HUDEP-2 (cell line): ENCODE data around the gene ARHGAP40.

Experiments
- DNase-seq, 76 experiments: peaks; one replicate each; lab custom pipeline; 2025; ENCODE audit not compliant: unreplicated experiment in 76 of 76; lab: John Stamatoyannopoulos, UW

The ARHGAP40 gene

DNA sequence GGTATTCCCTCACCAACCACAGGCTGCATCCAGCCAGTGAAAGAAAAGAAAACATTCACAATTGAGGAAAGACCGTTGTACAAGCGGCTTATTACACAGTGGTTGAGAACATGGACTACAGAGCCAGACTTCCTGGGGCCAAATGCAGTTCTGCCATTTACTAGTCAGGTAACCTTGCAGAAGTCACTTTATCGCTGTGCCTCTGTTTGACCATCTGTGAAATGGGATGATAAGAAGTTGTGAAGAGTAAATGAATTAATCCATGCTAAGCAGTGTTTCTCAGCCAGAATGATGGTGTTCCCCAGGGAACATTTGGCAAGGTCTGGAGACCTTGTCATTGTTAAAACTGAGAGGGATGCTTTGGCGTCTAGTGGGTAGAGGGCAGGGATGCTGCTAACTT is 14.8 kb downstream of the ARHGAP40 start:
- DNase-seq = no peak

DNA sequence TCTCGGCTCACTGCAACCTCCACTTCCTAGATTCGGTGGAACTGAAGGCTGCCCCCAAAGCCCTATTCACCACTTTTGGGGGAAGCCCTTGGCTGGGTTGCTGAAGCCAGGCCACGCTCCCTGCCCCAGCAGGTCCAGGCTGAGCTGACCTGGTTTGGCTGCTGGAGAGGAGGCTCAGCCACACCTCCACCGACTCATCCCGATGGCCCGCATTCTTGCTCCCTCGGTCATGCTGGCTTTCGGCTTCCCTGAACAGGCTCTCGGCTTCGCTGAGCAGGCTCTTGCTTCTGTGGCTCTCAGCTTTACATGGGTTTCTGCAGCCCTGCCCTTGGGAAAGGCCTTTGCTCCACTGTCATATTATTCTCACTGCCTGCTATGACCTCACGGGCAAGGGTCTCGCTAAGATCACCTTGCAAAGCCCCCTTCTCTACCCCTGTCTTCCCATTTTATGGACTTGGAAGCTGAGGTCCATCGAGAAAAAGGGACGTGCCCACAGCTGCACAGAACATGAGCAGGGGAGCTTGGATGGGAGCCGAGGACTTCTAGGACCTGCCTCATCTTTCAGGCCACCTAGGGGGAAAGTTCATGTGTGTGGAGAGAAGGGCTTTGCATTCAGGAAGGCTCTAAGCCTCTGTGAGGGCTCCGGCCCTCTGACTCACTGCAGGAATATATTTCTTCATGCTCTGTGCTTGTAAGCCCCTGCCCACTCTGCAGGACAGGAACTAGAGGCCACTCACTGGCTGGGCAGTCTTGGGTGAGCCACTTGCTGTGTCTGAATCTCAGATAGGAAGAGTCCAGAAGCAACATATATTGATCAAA is 15.6 kb downstream of the ARHGAP40 start:
- DNase-seq = no peak

DNA sequence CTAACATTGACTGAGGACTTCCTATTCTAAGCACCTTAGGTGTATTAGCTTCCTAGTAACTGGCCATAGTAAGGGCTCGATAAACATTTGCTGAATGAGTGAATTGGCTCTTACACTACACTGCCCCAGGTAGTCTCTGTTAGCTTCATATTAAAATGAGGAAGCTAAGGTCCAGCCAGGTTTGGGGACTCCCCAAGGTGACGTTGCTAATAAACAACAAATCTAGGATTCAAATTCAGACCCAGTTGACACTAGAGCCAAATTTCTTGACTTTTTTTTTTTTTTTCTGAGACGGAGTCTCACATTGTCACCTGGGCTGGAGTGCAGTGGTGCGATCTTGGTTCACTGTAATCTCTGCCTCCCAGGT is 16.2 kb downstream of the ARHGAP40 start:
- no peak for DNase-seq

DNA sequence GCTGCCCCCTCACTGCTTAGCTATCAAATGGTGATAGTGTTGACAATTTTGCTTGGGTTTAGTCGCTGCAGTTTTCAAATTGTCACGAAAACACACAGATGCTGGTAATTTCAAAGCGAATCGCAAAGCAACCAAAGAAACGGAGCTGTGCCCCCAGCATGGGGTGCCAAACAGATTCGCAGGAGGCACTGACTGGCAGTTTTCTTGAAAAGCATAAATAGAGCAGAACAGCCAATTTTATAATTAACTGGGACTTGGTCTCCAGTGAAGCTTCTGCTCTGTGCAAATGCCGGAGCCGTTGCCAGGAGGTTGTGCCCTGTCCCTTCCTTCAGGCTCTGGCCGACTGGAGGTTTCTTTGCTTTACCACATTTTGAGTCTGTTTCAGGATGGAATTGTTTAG is 18.8 kb downstream of the ARHGAP40 start:
- no peak for DNase-seq

DNA sequence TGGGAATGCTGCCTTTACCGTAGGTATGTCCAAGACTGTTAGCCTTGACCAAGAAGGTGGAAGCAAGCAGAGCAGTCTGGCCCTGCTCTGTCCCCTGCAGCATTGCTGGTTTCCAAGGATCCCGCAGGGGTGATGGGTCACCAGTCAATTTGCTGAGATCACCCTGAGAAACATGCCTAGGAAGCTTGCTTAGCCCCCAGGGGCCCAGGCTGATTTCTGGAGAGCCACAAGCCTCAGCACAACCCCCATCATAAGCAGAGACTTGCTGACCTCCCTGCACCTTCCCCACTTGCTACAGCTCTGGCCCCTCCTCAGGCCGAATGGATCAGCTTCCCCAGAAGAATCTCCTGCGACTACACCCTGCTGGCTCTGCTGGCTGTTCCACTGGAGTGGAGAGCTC is 21.5 kb downstream of the ARHGAP40 start:
- DNase-seq = no peak

DNA sequence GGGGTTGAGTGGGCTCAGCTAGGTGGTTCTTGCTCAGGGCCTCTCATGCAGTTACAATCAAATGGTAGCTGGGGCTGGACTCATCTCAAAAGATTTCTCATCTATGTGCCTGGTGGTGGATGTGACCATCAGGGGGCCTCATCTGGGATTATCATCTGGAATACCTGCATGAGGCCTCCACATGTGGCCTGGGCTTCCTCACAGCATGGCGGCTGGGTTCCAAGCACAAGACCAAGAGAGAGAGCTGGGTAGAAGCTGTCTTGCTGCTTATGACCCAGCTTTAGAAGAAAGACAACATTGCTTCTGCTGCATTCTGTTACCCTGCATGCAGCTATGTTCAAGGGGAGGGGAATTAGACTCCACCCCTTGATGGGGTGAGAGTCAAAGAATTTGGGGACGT is 22.5 kb downstream of the ARHGAP40 start:
- DNase-seq = no peak

DNA sequence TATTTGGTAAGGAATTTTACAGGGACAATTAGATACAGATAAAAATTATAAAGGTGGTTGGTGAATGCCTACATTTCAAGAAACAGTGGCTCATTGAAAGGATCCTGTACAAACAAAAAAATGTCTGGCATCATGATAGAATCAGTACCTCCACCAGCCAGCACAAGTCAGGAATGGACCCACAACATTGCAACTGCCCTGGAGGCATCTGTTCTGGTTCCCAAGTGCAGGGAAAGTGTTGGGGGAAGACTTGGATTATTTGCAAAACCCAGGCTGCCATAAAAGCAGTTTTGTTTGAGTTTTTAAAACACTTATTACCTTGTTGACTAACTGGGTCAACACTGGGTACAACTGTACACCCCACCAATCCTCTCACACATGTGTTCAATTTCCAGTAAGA is 24.3 kb downstream of the ARHGAP40 start:
- DNase-seq = no peak

DNA sequence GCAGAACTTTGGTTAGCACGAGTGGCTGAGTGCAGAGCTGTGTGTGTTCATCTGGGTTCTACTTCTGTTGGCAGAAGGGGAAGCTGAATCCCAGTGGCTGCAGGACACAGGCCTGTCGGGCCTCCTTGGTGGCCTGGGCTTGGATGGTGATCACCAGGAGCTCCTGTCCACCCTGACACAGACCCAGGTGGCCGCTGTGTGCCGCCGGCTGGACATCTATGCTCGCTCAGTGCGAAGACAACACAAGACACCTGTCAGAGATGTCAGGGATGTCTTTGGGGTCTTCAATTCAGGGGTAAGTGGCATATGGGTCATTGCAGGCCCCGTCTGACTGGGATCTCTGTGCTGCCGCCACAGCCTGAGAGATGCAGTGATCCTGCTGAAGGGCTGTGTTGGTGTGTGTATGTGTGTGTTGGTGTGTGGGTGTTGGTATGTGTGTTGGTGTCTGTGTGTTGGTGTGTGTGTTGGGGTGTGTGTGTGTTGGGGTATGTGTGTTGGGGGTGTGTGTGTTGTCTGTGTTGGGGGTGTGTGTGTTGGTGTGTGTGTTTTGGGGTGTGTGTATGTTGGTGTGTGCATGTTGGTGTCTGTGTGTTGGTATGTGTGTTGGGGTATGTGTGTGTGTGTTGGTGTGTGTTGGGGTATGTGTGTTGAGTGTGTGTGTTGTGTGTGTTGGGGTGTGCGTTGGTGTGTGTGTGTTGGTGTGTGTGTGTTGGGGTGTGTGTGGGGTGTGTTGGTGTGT is 25.5 kb downstream of the ARHGAP40 start:
- no peak for DNase-seq

DNA sequence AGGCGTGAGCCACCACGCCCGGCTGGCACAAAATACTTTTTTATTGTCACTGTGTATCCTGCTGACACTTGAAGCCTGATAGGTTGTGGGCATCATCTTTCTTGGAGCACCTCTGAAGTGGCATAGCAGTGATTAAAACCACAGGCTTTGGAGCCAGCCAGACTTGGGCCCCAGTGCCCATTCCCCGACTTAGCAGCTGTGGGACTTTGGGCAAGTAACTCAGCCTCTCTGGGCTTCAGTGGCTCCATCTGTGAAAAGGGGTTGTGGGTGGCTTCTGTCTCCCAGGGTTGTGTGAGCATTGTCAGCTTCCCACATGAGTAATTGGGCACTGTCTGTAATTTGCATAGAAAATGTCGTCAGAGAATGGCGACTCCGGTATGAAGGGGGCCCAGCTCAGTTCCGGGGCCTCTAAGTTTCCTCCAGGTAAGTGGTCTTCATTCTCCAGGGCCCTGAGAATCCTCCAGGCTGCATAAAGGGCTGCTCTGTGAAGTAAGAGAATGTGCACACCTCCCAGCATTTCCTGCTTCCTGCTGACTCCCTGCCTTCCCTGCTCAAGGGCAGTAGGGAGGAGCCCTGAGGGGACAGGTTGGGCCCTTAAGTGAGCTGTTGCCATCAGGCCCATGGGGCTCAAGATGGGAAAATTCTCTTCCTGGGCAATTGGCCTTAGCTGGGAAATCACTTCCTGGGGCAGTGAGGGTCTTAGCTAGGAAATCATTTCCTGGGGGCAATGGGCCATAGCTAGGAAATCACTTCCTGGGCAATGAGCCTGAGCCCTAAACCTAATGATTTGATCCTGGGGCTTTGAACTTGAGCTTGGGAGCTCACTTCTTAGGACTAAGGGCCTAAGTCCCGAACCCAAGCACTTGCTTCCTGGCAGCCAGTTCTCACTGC is 27.2 kb downstream of the ARHGAP40 start:
- DNase-seq = no peak

DNA sequence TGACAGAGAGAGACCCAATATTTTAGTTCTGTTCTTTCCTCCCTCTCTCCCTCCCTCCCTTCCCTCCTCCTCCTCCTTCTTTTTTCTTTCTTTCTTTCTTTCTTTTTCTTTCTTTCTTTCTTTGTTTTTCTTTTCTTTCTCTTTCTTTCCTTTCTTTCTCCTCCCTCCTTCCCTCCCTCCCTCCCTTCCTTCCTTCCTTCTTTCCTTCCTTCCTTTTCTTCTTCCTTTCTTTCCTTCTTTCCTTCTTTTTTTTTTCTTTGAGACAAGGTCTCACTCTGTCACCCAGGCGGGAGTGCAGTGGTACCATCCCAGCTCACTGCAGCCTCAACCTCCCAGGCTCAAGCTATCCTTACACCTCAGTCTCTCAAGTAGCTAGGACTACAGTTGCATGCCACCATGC is 28.4 kb downstream of the ARHGAP40 start:
- no peak for DNase-seq

DNA sequence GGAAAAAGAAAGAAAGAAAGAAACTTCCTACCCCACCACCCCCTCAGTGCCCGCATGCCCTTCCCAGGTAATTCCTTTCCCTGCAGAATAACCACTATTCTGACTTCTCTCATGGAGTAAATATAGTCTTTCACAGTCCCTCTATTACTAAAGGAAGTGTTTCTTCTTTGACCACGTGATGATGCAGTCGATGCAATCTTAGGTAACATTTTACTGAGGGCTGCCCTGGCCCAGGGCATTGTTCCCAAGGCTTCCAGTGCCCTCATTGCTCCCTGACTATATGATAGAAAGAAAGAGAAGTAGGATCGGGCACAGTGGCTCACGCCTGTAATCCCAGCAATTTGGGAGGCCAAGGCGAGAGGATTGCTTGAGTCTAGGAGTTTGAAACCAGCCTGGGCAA is 29.1 kb downstream of the ARHGAP40 start:
- DNase-seq = no peak

DNA sequence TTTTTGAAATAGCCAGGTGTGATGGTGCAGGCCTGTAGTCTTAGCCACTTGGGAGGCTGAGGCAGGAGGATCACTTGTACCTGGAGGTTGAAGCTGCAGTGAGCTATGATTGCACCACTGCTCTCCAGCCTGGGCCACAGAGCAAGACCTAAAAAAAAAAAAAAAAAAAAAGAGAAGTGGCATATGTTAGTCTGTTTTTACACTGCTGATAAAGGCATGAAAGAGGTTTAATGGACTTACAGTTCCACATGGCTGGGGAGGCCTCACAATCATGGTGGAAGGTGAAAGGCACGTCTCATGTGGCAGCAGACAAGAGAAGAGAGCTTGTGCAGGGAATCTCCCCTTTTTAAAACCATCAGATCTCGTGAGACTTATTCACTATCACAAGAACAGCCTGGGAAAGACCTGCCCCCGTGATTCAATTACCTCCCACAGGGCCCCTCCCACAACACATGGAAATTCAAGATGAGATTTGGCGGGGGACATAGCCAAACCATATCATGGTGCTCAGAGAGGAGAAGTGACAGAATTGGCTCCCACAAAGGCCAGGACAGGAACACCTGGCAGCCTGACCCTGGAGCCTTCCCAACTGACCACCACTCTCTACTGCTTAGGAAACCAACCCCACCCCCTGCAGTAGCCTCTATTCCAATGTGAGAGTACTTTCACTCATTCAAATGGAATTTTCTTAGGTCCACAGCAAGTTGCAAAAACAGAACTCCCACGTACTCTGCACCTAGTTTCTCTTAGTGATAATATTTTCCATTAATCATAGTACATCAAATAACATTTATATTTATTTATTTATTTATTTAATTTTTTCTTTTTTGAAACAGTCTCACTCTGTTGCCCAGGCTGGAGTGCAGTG is 29.8 kb downstream of the ARHGAP40 start:
- no peak for DNase-seq

DNA sequence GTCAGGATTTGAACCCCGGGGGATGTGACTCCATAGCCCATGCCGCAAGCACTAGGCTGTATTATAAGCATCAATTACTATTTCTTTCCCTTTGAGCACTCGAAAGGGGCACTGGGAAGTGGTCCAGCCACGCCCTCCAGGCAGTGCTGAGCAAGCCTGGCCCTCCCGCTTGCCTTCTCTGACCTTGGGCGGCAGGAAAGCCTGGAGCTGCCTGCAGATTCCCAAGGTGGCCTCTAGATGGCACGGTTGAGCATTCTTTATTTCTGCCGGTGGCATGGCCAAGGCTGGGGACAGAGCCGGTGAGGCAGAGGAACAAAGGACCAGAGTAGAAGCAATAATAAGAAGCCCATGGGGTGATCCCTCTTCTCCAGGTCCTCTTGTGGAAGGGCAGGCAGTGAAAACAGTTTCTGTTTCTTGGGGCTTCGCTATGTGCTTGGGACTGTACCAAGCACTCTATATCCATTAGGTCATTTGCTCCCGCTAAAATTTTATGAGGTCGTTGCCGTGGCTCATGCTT is 32.0 kb downstream of the ARHGAP40 start:
- peak in 66 of 76 experiments; percentile 2 to 75 (median 32) for DNase-seq

DNA sequence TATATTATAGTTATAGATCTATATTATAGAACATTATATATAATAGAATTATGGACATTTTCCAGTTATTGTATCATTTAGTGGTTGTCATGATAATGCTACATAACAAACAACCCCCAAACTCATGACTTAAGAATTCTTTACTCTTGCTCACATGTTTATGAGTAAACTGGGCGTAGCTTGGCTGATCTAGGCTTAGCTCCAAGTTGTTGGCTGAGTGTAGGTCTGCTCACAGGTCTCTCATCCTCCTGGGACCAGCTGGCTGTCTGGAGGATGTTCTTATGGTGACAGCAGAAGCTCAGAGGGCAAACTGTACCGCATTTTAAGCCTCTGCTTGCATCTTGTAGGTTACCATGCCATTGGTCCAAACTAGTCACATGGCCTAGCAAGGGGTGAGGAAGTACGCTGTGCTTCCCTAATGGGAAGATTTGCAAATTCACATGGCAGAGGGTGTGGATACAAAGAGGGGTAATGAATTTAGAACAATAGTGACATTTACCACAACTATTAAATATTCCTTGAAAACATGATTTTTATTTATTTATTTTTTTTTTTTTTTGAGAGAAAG is 34.2 kb downstream of the ARHGAP40 start:
- peak in 1 of 76 experiments; percentile 19 for DNase-seq

DNA sequence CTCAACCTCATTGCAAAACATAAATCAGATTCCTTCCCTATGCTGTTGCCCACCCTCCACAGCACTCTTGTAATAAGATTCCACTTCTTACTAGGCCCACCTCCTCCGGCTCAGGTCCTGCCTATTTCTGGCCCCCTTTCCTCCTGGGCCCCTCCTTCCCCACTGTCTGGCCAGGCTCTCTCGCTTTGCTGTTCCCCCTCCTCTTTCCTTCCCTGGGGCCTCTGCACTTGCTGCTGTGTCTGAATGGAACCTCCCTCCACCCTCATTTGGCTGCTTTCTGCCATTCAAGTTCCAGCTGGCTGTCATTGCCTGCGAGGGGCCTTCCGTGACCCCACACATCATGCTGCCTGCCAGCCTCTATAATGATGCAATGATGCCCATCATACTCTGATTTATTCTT is 38.9 kb downstream of the ARHGAP40 start:
- DNase-seq = no peak

DNA sequence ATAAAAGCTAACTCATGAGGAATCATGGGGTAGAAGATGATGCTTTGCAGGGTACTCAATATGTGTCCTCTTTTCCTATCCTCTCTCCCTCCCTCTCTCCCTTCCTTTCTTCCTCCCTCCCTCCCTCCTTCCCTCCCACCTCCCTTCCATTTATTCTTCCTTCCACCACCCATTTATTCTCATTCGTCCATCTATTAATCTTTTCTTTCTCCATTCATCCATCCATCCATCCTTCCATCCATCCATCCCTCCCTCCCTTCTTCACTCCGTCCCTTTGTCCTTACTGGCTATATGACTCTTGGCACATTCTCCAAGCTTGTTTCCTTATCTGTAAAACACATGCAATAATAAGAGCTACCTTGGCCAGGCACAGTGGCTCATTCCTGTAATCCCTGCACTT is 40.9 kb downstream of the ARHGAP40 start:
- no peak for DNase-seq

DNA sequence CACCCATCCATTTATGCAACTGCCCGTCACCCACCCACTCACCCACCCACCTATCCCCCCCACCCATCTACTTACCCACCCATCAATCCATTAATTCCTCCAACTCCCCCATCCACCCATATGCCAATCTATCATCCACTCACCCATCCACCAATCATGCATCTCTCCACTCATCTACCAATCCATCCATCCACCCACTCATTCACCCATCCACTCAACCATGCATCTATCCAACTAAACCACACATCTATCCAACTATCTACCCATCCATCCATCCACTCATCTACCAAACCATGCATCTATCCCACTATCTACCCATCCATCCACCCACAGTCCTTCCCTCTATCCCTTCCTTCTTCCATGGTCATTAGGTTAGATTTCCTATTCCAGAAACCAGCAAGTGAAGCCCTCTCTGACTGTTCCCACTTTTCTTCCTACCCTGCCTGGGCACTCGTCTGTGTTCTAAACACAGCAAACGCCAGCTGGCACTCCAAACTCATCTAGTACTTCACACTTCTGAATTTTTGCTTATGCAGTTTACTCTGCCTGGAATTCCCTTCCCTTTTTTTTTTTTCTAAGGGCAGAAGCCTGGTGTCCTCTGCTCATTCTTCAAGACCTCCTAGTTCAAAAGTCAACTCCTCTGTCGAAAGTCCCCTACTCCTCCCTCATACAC is 43.1 kb downstream of the ARHGAP40 start:
- no peak for DNase-seq

DNA sequence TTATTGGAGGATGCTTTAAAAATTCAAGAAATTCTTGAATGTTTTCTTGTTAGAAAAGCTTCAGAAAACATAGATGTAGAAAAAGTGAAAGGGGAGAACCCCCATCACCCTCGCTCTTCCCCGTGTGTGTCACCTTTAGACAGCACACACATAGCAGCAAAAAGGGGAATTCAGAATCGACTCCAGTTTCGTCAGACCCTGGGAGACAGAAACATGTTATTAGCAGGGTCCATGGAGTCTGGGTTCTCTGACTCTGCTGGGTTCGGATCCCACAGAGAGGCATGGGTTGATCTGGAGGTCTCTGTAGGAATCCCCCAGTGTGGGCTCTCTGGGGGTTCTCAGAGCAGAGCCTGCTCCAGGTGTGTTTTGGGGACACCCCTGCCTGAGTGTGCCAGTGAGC is 43.7 kb downstream of the ARHGAP40 start:
- DNase-seq = no peak
